ENCODE results near the gene NOTCH3.

The NOTCH3 gene

DNA sequence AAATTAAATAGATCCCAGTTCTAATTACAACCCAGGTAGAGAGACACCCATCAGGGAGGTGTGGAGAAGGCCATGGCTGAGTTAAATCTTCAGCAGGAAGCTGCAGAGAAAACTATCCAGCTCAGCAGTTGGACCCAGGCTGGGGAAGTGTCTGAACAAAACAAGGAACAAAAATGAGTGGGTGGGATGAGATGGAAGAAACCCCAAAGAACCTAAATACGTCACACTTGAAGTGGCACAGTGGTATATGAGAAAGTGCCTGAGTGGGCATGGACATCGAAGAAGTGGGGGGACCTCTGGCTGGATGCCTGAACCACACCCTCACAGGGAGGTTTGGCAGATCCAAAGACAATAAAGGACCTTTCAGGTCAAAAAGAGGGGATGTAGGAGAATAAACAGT, 35.0 kb upstream of the NOTCH3 start:
- no peak for DNase-seq

DNA sequence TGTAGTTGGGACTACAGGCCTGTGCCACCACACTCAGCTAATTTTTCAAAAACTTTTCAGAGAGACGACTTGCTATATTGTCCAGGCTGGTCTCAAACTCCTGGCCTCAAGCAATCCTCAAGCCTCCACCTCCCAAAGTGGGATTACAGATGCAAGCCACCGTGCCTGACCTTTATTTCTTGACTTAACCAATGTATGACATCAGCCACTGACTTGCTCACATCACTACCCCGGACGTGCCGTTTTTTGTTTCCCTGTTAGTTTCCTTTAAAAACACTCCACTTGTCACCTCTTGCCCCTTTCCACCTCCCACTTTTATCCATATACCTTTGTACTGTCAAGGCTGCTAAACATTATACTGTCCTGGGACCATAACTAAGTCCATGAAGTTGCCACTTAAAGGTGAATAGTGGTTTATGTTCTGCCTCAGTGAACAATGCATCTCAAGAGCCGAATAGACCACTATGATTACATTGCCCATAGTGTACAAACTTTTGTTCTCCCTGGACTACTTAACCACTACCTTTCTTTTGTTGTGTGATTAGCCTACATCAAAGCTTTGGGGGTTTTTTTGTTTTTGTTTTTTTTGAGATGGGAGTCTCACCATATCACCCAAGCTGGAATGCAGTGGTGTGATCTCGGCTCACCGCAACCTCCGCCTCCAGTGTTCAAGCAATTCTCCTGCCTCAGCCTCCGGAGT, 33.8 kb upstream of the NOTCH3 start:
- no peak for DNase-seq

DNA sequence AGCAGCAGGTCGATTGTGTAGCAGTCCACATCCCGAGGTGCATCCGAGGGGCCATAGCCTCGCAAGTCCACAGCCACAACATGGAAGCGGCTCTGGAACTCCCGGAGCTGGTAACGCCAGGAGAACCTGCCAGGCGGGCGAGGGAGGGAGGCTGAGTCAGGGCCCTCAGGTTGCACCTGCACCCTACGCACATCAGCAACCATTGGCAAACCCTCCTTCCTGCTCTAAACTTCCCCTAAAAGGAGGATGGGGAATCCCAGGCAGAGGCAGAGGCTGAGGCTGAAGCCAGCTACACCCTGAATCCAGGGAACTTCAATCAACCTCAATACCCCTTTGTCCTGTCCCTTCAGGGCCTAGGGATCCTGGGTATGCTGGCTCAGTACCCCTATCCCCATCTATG, 30.5 kb upstream of the NOTCH3 start:
- DNase-seq, result no peak

DNA sequence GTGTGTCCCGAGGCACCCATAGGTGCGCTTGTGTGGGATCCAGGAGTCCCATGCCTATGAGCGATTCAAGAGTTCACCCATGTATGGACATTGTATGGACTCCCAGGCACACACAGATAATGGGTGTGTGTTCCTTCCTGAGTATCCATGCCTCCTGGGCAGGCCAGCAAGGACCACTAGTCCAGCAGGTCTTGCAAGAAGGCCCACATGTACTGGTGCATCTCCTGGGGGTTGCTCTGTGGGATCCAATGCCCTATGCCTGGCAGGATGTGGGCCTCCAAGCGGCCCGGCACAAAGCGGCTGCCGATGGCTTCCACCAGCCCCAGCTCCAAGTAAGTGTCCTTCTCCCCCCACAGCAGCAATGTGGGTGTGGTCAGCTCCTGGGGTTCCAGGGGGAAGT, 26.5 kb upstream of the NOTCH3 start:
- no peak for DNase-seq

DNA sequence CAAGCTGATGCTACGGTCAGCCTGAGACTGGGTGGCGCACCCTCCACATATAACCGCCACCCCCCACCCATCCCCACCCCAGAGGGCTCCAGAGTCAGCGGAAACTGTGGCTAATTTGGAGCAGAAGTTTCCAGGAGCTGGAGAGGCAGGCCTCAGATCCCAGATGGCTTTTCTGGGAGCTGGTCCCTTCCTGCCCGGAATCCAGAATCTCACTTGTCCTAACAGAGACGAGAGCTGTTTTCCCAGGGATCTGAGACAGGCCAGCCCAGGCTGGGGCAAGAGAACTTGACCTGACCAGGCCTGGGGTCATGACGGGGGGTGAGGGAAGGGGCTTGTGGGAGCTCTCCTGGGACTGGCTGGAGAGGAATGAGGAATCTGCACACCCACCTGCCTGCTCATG, 25.0 kb upstream of the NOTCH3 start:
- DNase-seq, result no peak

DNA sequence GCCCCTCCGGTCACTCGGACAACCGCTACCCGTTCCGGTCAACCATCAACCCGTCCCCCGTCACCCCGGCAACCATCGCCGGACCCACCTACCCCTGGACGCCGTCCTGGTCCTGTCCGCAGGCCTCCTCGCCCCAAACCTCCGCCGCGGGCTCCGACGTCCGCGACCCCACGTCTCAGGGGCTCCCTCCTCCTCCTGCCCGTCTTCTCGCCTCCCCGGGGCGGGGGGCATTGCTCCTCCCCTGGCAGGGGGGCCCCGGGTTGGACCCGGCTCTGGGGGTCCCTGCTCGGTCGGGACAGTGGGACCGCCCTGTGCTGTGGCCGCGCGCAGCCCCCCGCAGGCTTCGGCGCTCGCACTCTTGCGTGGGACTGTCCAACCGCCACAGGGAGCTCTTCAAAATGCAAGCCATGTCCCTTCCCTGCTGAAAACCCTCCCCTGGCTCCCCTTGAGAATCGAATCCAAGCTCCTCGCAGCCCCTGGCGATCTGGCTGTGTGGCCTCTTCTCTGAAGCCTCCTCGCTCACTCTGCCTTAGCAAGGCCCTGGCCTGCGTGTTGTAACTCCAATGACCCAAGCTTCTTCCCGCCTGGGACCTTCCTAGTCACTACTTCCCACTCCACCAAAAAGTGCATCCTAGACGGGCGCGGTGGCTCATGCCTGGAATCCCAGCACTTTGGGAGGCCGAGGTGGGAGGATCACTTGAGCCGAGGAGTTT, 23.0 kb upstream of the NOTCH3 start:
- no peak for DNase-seq

DNA sequence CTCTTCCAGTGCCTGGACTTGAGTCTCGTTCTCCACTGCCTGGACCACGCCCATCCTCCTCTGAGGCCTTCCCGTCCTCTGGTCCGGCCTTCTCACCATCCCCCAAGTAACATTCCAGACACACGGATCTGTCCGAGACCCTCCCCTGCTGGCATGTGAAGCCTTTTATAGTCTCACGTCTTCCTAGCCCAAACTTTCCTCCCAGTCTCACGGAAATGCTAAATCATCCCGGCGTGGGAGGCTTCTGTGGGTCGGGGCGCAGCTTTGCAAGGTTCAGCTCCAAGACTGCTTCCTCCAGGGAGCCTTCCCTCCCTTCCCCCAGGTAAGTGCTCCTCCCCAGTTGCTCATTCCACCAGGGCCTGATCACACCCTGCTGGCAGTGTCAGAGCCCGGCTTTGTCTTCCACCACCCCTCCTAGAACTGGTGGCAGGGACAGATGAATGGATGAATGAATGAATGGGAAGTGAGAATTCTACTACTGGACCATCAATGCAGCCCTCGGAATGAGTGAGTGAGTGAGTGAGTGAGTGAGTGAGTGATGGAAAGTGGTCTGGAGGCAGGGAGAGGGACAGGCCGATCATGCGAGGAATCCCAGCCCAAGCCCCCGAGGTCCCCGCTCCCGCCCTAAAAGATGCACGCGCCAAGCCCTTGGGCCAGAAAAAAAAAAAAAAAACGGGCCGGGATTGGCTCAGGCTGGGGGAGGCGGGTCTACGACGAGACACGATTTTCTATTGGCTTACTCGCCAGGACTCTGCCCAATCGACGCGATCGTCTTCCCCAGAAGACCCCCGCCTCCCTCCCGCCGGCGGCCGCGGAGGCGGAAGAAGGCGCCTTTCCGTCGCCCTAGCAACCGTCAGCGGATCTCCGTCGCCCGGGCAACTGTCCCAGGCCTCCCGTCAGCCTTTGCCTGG, 22.2 kb upstream of the NOTCH3 start:
- DNase-seq, result peak; percentile 83

DNA sequence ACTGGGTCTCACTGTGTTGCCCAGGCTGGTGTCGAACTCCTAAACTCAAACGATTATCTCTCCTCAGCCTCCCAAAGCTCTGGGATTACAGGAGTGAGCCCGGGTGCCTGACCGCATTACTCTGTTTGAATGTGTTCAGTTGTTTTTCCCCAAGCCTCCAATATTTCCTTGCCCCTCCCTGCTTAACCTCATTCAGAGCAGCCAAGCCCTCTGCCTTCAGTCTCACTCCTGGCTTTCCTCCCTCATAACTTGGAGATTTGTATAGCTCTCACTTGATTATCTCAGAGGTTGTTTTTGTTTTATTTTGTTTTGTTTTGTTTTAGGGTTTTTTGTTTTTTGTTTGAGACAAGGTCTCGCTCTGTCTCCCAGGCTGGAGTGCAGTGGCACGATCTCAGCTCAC, 20.0 kb upstream of the NOTCH3 start:
- no peak for DNase-seq

DNA sequence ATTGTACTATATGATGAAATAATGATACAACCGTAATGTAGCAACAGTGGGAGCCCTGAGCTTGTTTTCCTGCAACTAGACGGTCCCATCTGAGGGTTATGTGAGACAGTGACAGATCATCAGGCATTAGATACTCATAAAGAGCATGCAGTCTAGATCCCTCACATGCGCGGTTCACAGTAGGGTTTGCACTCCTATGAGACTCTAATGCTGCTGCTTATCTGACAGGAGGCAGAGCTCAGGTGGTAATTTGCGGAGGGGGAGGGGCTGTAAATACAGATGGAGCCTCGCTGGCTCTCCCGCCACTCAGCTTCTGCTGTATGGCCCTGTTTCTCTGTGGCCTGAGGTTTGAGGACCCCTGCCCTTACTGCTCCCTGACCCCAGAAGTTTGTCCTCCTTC, 17.7 kb upstream of the NOTCH3 start:
- DNase-seq, result no peak

DNA sequence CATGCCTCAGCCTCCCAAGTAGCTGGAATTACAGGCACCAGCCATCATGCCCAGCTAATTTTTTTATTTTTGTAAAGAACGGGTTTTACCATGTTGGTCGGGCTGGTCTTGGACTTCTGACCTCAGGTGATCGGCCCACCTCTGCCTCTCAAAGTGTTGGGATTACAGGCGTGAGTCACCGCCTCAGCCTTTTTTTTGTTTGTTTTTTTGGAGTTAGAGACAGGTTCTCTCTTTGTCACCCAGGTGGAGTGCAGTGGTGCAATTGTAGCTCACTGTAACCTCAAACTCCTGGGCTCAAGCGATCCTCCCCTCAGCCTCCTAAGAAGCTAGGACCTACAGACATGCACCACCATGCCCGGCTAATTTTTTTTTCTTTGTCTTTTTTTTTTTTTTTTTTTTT, 15.6 kb upstream of the NOTCH3 start:
- no peak for DNase-seq

DNA sequence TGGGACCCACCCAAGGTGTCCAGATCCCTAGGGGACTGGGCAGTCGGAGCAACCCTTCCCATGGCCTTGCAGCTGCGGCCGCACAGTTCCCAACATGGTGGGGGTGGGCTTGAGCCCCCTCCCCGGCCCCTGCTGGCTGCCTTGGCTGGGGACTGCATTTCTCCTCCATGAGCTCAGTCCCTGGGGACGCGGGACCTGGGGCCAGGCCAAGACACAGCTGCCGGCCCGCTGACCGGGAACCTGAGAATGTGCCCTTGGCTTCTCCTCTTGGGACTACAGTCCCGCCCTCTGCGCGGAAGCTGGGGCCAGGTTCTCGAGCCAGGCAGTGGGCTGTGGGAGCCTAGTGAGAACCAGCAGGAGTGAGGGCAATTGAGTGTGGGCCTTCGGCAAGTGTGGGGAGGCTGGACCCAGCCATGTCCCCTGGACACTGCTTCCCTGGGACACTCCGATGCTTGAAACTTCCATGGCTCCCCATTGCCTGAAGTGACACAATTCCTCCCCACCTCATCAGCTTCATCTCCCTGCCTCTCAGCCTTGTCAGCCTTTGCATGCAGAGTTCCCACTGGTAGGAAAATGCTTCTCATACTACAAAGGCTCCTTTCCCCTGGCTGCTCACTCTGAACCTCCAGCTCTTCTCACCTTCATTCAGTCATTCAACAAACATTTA, 13.1 kb upstream of the NOTCH3 start:
- no peak for DNase-seq

DNA sequence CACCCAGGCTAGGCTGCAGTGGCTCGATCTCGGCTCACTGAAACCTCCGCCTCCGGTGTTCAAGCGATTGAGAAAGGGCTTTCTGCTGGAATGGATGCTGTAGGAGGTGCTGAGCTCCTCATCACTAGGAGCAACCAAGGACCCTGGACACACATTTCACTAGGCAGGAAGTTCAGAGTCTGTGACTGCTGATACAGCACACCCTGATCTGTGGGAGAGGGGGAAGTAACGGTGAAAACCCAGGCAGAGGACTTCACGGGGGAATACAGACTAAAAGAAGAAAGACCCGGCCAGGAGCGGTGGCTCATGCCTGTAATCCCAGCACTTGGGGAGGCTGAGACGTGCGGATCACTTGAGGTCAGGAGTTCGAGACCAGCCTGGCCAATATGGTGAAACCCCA, 11.9 kb upstream of the NOTCH3 start:
- DNase-seq, result no peak

DNA sequence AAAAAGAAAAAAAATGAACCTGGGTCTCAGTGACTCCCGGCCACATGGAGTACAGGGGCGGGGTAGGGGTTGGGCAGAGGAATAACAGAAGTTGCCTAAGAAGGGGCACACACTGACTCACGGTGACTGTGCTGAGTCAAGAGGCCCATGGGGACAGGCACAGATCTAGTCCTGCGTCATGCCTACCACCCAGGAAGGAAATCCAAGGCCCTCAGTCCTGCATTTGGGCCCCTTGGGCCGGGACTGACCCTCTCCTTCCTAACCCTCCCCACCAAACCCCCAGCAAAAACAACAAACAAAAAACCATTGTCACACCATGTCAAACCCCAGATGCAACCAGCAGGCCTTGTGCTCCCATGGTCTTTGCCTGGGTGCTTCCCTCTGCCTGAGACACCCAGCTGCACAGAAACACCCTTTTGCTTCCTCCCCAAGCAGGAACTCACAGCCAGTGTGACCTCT, 9.6 kb upstream of the NOTCH3 start:
- DNase-seq, result no peak

DNA sequence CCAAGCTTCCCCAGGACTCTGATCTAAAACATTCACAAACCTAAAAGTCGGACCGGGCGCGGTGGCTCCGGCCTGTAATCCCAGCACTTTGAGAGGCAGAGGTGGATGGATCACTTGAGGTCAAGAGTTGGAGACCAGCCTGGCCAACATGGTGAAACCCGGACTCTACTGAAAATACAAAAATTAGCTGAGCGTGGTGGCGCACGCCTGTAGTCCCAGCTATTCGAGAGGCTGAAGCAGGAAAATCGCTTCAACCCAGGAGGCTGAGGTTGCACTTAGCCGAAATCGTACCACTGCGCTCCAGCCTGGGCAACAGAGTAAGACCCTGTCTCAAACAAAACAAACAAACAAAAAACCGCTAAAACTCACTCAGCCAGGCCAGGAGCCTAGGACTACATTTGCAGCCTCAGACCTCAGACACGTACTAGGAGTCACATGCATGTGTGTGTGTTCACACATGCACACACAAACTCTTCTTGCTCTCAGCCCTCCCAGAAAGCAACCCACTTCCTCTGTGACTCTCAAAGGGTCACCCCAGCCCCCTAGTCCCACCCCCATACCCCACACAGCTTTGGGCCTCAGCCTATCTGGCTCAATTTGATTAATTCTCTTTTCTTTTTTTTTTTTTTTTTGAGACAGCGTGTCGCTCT, 704 bp upstream of the NOTCH3 start:
- DNase-seq, result no peak

DNA sequence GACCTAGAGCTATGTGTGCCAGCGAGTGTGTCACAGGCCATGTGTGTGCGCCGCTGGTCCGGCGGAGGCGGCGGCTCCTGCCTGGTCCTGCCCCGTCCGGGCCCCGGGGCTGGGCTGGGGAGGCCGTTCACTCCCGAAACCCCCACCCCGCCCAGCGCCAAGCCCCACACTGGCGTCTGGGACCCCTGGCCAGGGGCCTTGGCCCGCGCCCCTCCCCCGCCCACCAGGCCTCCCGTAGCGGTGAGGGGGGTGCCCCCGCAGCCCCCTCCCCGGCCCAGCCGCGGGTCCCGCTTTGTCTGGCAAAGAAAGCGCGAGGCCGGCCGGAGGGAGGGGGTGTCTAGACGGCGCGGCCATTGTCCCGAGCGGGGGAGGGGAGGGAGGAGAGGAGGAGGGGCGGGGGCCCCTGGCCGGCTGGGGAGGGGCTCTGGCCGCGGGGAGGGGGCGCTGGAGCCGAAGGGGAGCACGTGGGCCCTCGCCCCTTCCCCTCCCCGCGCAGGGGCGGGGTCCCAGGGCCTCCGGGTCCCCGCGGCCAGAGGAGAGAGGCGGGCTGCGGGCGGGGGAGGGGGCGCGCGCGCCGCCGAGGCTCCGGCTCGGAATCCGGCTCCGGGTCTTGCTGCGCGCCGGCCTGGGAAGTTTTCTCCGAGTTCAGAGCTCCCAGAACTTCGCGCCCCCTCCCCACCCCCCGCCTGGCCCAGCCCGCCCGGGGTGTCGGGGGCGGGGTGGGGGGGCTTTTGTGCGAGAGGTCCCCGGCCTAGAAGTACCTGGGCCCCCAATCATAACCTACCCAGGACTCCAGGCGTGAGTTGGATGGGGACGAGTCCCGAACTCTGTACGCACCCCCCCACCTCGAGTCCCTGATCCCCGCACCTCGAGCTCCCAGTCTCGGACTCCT, 888 bp downstream of the NOTCH3 start:
- DNase-seq, result no peak

DNA sequence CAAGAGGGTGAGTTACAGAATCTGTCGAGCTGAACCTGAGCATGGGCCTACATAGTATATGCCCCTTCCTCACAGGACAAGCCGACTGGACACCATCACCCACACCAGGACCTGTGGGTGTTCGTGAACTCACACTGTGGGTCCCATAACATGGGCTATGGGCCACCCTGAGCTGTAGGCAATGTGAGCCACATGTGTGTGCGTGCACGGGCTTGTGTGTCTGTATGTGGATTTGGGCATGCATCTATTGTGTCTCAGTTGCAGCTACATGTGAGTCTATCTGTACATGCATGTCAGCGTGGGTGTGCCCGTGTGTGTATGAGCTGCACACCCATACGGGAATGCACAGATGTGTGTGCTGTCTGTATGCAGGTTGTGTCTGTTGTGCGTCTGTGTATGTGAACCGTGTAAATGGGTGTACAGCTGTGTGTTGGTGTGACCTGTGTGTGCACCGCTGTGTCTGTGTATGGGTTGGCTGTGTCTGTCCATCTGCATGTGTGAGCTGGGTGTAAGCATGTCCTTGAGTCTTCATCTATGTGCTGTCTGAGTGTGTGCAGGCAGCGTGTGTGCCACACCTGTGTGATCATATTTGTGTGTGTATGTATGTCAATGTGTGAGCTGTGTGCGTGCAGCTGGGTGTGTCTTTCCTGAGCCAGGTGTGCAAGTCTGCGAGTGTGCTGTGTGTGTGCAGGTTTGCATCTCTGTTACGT, 1.7 kb downstream of the NOTCH3 start:
- DNase-seq, result no peak

DNA sequence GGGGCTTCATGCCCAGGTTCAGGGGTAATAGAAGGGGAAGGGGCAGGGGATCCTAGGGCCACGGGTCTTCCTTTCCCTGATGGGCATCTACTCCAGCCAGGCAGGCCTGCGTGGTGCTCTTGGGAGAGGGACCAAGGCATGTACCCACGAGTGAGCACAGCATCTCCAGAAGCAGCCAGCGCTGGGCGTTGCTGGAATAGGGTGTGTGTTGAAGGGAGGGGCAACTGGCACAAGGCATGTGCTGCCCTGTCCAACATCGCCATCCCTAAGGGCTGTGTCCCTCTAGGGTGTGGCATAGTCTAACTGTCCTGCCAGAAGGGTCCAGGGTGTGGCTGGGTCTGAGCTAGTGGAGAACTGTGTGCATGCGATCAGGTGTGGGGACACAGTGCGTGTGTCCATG, 2.9 kb downstream of the NOTCH3 start:
- DNase-seq, result no peak

DNA sequence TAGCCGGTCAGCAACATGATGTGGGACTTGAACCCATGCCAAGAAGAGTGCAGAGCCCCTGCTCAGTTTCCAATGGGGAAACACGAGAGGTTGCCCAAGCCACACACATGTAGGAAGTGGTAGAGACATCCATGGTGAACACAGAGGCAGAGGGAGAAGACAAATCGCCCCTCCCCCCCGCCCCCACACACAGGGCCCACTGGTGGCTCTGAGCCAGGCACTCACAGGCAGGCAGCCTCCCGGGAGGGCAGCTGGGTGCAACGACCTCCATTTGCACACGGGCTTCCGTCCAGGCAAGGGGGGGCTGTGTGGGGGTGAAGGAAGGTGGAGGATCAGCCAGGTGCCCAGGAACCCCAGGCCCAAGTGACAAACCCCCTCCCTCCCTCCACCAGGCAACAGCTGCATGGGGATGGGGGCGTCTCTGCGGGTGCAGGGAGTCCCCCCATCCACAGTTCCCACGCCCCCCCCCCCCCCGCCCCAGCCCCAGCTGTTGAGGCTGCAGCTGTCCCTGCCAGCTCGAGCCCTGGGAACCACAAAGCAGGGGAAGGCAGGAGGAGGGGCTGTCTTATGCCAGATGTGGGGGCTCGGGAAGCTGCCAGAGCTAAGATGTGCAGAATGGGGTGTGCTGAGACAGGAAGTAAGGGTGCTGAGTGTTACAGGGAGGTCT, 3.4 kb downstream of the NOTCH3 start:
- DNase-seq, result no peak

DNA sequence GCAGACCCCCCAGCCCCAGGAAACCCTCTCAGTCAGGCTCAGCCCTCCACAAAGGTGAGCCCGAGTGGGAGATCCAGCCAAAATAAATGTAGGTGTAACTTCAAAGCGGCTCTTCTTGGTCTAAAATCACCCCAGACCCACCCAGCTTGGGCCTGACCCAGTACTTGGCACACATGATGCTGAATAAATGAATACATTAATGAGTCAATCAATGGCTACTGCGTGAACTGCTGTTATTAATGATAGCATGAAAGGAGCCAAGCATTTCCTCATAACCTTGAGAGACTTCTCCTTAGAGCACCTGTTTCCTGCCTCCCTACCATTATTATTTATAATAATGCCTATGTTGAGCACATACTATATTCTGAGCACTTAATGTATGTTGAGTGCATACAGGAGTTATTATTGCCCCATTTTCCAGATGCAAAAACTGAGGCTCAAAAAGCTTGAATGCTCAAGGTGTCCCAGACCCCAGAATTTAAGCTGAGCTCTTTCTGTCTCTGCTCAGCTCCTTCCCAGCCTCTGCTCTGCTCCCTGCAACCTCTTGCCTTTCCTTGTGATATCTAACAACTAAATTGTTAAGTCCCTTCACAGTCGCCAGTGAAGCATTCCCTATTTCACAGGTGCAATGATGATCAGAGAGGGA, 4.3 kb downstream of the NOTCH3 start:
- no peak for DNase-seq

Data from stimulated activated CD8-positive, alpha-beta memory T cell treated with anti-CD3 and anti-CD28 coated beads, Interleukin-4, amount 100 ng/mL, for 48 hours (primary cell).